RWPE2 (cell line): ENCODE measurements around the gene COMT.

Source experiments
- ATAC-seq: fragments of 200-7000 bp; cut with Tn5 transposase; 3 replicates; pipeline ENCODE4 v1.9.1; 2021; ENCODE audit warnings: low read depth
- DNase-seq: peaks from one replicate; pipeline ENCODE4 v3.0.0-alpha.2; 2020; ENCODE audit warnings: low spot score
- H3K27ac ChIP-seq: fragments of 450-650 bp; 2 replicates; pipeline ENCODE4 v1.5.1; 2017; ENCODE audit warnings: mild to moderate bottlenecking; ENCODE audit not compliant: poor library complexity, severe bottlenecking
- H3K27me3 ChIP-seq: fragments of 250-450 bp; sonication (Bioruptor Pico); 2 replicates; pipeline ENCODE4 v1.5.1; 2021; ENCODE audit warnings: mild to moderate bottlenecking, moderate library complexity; ENCODE audit not compliant: insufficient read depth, poor library complexity, severe bottlenecking
- H3K36me3 ChIP-seq: fragments of 250-450 bp; sonication (Bioruptor Pico); 2 replicates; pipeline ENCODE4 v1.5.1; 2020; ENCODE audit warnings: low read depth, mild to moderate bottlenecking, moderate library complexity
- H3K4me1 ChIP-seq: fragments of 250-450 bp; sonication (Bioruptor Pico); 2 replicates; pipeline ENCODE4 v1.5.1; 2021; ENCODE audit warnings: mild to moderate bottlenecking, moderate library complexity; ENCODE audit not compliant: insufficient read depth, poor library complexity, severe bottlenecking
- H3K4me3 ChIP-seq: fragments of 250-450 bp; sonication (Bioruptor Pico); 2 replicates; pipeline ENCODE4 v1.5.1; 2021; ENCODE audit warnings: mild to moderate bottlenecking, moderate library complexity; ENCODE audit not compliant: severe bottlenecking
- H3K9me3 ChIP-seq: fragments of 250-450 bp; sonication (Bioruptor Pico); 2 replicates; pipeline ENCODE4 v1.5.1; 2021; ENCODE audit warnings: mild to moderate bottlenecking, moderate library complexity; ENCODE audit not compliant: severe bottlenecking
- TF ChIP-seq, protein P1 (sequence below): fragments of 450-650 bp; IDR thresholded peaks from one replicate; pipeline ENCODE4 v1.5.1; 2017; ENCODE audit warnings: mild to moderate bottlenecking, moderate library complexity; ENCODE audit not compliant: poor library complexity, severe bottlenecking

COMT gene

DNA sequence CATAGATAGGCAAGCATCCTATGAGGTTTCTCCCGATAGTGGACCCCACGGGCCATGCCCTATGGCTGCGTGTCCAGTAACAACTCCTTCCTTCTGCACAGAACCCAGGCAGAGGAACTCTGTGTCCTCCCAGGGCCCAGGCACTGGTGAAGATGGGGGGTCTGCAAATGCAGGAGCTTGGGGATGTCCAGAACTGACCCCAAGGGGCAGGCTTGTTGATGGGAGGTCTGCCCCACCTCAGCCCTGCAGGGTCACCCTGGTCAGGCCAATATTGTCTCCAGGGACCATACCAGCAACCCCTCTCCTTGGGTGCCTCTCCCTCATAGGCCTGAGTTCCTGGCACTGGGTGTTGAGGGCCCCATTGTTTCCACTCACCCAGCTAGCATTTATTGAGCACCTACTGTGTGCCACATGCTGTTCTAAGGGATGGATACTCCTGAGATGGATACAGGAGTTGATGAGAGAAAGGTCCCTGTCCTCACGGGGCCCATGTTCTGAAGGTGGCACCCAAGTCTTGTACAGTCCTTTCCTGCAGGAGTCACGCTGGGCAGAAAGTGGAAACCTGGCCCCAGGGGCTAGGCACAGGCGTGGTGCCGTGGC is 26.4 kb downstream of the COMT start:
- DNase-seq (no peak), ATAC-seq (no peak)
- Histone ChIP-seq H3K9me3 (no peaks in the 10 kb centered on the region), H3K36me3 (peaks cover 21% of the 10 kb centered on the region), H3K27ac (no peak overlapping the region), H3K4me1 (peaks cover 8% of the 10 kb centered on the region), H3K4me3 (no peak overlapping the region), H3K27me3 (no peaks in the 10 kb centered on the region)
- TF ChIP-seq, protein P1, sequence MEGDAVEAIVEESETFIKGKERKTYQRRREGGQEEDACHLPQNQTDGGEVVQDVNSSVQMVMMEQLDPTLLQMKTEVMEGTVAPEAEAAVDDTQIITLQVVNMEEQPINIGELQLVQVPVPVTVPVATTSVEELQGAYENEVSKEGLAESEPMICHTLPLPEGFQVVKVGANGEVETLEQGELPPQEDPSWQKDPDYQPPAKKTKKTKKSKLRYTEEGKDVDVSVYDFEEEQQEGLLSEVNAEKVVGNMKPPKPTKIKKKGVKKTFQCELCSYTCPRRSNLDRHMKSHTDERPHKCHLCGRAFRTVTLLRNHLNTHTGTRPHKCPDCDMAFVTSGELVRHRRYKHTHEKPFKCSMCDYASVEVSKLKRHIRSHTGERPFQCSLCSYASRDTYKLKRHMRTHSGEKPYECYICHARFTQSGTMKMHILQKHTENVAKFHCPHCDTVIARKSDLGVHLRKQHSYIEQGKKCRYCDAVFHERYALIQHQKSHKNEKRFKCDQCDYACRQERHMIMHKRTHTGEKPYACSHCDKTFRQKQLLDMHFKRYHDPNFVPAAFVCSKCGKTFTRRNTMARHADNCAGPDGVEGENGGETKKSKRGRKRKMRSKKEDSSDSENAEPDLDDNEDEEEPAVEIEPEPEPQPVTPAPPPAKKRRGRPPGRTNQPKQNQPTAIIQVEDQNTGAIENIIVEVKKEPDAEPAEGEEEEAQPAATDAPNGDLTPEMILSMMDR = no peak

DNA sequence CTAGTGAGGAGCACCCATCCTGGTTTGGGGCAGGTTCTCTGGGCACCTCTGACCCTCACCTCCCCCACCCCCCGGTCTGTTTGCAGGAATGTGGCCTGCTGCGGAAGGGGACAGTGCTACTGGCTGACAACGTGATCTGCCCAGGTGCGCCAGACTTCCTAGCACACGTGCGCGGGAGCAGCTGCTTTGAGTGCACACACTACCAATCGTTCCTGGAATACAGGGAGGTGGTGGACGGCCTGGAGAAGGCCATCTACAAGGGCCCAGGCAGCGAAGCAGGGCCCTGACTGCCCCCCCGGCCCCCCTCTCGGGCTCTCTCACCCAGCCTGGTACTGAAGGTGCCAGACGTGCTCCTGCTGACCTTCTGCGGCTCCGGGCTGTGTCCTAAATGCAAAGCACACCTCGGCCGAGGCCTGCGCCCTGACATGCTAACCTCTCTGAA is 26.9 kb downstream of the COMT start:
- Histone ChIP-seq H3K4me1 (peaks cover 6% of the 10 kb centered on the region), H3K27me3 (no peaks in the 10 kb centered on the region), H3K36me3 (peaks cover 20% of the 10 kb centered on the region), H3K9me3 (no peaks in the 10 kb centered on the region), H3K27ac (no peak overlapping the region), H3K4me3 (no peak overlapping the region)
- no peak for DNase-seq
- ATAC-seq = no peak
- TF ChIP-seq, protein P1 = no peak

DNA sequence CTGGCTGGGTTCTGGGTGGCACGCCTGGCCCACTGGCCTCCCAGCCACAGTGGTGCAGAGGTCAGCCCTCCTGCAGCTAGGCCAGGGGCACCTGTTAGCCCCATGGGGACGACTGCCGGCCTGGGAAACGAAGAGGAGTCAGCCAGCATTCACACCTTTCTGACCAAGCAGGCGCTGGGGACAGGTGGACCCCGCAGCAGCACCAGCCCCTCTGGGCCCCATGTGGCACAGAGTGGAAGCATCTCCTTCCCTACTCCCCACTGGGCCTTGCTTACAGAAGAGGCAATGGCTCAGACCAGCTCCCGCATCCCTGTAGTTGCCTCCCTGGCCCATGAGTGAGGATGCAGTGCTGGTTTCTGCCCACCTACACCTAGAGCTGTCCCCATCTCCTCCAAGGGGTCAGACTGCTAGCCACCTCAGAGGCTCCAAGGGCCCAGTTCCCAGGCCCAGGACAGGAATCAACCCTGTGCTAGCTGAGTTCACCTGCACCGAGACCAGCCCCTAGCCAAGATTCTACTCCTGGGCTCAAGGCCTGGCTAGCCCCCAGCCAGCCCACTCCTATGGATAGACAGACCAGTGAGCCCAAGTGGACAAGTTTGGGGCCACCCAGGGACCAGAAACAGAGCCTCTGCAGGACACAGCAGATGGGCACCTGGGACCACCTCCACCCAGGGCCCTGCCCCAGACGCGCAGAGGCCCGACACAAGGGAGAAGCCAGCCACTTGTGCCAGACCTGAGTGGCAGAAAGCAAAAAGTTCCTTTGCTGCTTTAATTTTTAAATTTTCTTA is 27.8 kb downstream of the COMT start:
- no peak for DNase-seq
- TF ChIP-seq, protein P1 = no peak

DNA sequence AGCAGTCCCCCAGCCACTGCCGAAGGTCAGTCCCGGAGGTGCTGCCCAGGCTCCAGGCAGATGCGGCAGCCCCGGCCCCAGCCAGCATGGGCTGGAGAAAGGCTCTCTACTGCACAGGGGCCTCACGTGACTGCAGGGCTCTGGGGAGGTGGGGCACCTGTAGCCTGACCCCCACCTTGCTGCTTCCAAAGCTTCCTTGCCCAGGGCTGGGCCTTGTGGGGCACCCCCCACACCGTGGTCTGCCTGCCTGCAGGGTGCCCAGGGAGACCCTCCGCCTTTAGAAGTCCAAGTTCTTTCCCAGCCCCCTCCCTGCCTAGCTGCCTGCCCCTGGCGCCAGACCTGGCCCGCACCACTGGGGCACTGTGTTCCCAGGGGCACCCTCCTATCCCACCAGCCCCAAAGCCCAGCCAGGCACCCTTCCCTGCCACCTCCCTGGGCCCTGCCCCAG is 28.5 kb downstream of the COMT start:
- TF ChIP-seq, protein P1 = no peak
- no peak overlapping the region for H3K4me3 ChIP-seq
- ATAC-seq (no peak), DNase-seq (no peak)
- H3K27me3 ChIP-seq = no peaks in the 10 kb centered on the region
- H3K27ac ChIP-seq = no peak overlapping the region
- no peaks in the 10 kb centered on the region for H3K9me3 ChIP-seq
- H3K4me1 ChIP-seq = peaks cover 3% of the 10 kb centered on the region
- peaks cover 9% of the 10 kb centered on the region for H3K36me3 ChIP-seq

More for the DNA sequence above, 27.8 kb downstream of the COMT start:
- Histone ChIP-seq H3K9me3 (no peaks in the 10 kb centered on the region), H3K4me3 (no peak overlapping the region), H3K27ac (no peak overlapping the region), H3K36me3 (peaks cover 16% of the 10 kb centered on the region), H3K4me1 (no peaks in the 10 kb centered on the region), H3K27me3 (no peaks in the 10 kb centered on the region)
- ATAC-seq = no peak; the same call in 2 of the 3 replicates
